CD4-positive, alpha-beta T cell treated with Interleukin-21 for 1 hour (primary cell): Measurements from ENCODE around the gene GNAI1.

ENCODE experiments used
- DNase-seq: peaks from one replicate; pipeline ENCODE4 v3.0.0-alpha.2; 2020

The GNAI1 gene

DNA sequence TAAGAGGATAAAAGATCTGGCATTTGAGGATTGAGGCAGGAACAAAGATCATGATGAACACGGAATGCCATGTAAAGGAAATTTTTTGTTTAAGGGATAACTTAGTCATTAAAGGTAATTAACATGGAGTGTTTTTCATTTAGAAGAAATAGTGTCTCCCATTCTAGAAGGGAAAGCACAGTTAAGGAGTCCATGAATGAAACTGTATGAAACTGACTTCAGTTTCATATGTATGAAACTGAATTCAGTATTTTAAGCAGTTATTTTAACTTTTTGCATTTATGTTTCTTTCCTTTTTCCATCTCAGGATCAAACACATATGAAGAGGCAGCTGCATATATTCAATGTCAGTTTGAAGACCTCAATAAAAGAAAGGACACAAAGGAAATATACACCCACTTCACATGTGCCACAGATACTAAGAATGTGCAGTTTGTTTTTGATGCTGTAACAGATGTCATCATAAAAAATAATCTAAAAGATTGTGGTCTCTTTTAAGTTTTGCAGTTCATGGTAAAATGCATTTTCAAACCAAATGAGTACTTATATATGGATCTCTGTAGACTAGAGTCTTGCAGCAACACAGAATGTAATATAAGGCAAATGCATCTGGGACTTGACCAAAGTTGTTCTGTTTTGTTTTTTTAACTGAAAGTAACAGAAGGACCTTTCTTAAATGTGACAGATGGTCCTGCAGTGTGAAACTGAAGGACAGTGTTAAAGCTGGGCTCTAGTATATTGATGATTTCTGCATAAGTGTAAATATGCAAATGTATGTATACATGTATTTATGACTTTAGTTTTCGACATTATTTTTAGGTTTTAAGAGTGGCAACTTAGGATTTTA, 82.6 kb downstream of the GNAI1 start:
- DNase-seq = no peak

DNA sequence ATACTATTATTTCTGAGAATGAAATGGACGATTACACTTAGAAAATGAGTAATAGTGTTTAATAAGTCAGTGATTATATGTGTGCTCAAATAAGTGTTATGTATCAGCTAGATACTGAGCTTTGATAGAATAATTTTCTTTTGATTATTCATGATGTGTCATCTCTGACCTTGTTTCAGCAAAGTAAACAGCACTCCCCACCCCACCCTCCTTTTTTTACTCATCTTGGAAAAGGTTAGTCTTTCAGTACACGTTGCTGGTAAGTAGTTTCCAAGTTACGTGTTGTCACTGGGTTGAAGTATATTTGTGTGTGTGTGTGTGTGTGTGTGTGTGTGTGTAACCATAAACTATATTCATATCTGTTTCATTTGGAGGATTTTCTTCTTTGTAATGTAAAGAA, 84.1 kb downstream of the GNAI1 start:
- DNase-seq = no peak

DNA sequence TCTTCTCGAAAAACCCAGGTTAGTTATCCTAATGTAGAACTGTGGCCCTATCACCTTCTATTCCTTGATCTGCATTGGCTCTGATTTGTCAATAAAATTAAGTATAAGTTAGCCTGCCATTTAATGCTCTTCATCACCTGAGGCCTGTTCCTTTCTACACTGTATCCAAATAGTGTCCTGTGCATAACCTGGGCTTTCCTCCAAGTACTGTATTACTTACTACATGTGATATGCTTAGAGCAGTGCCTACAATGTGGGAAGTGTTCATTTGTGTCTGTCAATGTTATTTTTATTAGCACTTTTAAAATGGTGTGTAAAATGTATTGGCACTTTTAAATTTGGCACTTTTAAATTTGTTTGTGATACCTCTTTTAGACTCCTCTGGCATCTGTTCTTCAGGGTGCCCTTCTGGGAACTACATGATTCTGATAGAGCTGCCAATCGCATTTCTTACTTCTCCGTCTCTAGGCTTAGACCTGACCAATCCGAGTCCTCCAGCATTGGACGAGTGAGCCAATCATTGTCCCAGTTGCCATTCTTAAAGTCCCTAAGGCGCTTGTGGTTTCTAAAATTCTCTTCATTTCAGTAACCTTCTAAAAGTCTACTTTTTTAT, 85.5 kb downstream of the GNAI1 start:
- no peak for DNase-seq

DNA sequence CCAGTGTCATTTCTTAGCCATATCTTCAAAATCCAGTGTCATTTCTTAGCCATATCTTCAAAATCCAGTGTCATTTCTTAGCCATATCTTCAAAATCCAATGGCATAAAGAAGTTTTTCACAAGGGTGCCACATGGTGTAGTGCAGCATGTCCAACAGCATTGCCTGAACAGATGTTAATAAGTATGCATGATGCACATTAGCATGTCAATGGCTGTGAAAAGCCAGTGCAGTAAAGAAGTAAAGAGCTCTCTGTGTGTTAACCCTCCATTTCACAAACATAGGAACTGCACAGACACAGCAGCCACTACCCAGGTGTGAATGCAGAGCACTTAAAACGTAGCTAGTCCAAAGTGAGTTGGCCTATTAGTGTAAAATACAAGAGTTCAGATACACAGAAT, 89.8 kb downstream of the GNAI1 start:
- DNase-seq = no peak

DNA sequence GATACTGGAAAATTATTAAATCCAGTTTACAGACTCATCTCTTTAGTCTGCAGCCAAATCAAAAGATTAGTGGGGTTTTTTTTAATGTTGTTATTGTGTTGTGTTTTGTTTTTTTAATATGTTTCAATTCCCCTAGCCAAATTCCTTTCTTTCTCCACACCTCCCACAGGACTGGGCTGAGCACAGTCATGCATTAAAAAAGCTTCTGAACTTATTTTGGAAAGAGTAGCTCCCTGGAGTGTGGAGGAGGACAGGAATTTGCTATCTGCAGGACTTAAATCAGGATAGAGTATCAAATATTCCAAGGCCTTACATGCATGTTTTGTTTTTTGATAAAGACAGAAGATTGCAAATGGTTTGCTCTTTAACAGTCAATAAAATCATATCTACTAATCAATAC, 90.7 kb downstream of the GNAI1 start:
- DNase-seq = no peak

DNA sequence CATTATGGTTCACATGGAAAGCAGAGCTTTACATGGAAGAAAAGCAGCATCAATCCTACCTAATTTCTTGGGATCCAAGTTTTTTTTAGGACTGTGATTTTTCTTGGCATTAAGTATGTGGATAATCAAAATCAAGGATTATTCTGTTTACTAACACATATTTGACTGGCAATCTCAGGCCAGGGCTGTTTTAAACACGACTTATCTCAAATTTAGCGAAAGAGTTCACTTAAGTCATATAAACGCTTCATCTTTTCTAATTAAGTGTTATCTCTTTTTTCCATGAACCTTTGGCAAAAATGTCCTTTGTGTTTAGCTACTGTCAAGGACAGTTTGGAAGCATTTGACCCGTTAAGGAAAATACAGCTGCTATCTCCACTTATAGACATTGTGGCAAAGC, 92.0 kb downstream of the GNAI1 start:
- DNase-seq = no peak

DNA sequence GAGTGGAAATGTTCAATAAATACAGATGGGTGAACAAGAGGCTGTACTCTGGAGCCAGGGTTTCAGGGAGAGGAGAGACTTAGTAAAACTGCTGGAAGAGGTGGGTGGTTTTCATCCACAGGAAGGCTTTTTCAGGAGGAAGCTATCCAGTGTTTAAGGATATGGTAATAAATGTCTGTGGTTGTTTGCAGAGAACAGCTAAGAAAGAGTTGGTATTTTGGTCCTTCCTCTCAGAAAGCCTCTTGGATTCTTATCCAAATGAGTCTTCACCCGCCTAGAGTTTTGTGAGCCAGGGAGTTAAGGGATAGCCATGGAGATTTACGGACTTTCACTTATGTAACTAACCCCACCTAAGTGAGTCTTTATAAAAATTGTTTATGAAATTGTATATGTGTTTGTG, 95.7 kb downstream of the GNAI1 start:
- DNase-seq = no peak

DNA sequence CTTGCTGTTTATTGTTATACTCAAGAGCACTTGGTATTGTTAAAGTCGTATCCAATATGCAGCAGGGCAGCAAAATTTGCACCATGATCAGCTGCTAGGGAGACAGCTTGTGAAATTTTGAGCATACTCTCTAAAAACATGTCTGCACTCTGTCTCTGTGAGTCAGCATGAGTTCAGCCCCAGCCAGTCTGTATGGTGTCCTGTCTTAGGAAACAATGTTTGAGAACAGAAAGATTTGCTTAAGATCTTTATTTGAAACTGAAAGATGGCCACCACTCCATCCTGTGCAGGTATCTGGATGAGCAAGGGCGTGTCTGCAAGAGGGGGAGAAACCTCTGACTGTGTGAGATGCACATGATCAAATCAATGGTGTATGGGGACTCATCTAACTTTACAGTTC, 97.1 kb downstream of the GNAI1 start:
- no peak for DNase-seq

DNA sequence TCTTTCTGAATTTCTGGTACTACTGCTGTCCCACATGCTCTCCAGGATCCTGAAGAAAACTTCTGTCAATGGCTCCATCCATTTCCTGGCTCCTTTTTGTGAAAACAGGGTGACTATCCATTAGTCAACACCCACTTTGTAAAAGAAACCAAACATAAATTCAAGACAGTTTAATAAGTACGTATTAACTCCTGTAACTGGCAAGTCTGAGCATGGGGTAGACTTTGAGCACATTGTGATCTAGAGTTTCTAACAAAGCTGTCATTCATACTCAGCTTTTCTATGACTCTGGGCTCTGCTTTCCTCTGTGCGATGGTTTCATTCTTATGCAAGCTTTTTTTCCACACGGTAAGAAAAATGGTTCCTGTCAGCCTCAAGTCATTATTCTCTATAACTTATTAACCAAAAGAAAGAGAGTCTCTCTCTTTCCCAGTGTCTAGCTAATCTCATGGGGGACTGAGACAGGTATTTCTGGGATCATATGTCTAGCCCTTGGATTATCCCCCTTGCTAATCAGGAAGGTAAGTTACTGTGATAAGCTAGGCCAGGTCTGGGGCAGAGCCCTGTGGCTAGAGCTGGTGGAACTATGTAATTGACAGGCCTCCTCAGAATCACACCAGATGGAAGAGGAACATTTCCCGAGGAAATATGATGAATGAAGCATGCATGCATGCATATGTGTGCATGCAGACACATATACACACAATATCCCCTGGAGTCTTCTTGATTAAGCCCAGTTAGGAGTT, 98.5 kb downstream of the GNAI1 start:
- no peak for DNase-seq

DNA sequence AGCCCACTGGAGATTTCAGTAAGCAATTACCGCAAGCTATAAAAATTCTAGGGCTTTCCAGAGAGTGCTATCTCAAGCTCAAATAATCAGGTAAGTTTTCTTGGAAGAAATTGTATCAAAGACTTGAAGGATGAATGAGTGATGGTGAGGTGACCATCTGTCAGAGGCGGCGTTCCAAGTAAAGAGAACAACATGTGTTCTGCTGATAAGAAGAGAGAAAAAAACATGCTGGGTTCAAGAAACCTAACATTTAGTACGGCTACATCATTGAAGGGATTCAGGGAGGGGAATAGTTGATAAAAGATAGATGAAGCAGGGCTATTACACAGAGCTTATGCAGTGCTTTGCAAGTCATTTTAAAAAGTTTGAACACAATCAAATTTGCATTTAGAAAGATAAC, 100.7 kb downstream of the GNAI1 start:
- DNase-seq = no peak

DNA sequence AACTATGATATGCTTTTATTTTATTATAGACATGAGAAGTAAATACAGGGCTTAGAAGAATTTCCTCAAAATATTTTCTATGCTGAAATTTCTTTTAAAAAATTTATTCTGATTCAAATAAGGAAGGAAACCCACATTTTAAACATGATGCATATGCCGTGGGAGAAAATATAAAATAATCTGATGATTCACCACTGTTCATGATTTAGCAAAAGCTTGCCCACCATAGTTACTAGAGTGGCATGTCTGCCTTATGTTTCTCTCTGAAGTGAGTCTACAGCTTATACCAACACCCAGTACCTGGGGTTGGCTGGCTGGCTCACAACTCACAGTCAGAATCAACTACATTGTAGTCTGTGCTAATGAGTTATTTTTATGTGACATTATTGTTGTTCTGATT, 102.0 kb downstream of the GNAI1 start:
- no peak for DNase-seq

DNA sequence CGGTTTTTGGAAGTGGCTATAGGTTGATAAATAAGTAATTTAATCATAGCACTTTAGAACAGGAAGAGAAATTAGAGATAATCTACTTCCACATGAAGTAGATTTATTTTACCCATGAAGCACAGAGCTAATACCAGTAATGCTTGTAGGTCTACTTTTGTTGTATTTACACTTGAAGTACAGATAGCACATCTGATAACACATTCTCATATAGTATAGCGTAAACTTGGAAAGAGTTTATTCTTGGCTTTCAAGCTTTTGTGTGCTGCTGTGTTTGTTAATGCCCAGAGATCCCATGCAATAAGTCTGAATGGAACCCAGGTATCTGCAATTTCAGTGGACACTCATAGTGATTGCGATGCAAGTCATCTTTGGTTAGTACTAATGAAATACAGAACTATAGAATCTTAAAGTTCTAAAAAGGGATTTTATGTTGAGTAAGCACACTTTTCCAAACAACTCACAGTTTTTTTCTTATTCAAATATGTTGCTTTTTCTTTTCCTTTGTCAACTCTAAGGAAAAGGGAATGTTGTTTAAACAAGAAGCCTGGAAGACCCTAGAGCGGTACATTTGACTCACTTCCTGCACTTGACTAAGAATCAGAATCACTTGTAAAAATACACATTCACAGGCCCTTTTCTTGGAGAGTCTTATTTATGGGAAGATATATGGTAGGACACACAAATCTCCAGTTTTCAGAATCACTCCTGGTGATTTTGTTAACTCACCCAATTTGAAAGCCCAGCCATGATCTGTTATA, 105.8 kb downstream of the GNAI1 start:
- no peak for DNase-seq

DNA sequence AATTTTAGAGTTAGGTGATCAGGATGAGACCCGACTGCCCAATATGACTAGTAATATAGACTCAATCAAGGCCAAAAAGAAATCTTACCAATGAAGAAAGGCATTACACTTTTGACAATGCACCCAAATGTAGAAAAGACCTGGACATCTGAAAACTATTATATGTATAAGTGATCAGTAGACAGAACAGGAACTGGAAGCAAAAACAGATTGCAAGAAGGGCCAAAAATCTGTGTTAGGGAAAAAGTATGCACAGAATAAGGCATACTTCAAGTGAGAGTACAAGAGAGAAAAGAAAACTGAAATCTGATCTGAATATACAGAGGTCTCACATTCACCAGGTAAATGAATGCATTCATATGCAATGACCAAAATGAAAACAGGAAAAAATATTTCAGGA, 107.0 kb downstream of the GNAI1 start:
- no peak for DNase-seq

DNA sequence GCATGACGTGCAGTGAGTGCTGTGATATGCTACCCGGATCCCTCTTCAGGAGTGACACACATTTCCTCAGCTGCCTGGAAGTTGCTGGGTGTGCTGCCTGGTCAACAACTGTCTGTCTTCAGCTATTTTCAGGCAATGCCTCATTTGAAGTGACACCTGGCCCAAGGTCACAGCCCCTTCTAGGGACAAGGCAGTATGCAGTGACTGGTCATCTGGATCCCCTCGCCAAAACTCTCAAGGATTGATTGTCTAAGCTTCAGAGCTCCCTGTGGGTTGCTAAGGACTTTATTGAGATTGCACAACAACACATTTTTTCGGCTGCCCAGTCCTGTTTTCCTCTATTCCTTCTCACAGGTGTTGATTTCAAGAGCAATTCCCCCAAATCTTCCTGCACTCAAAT, 108.8 kb downstream of the GNAI1 start:
- DNase-seq = no peak

DNA sequence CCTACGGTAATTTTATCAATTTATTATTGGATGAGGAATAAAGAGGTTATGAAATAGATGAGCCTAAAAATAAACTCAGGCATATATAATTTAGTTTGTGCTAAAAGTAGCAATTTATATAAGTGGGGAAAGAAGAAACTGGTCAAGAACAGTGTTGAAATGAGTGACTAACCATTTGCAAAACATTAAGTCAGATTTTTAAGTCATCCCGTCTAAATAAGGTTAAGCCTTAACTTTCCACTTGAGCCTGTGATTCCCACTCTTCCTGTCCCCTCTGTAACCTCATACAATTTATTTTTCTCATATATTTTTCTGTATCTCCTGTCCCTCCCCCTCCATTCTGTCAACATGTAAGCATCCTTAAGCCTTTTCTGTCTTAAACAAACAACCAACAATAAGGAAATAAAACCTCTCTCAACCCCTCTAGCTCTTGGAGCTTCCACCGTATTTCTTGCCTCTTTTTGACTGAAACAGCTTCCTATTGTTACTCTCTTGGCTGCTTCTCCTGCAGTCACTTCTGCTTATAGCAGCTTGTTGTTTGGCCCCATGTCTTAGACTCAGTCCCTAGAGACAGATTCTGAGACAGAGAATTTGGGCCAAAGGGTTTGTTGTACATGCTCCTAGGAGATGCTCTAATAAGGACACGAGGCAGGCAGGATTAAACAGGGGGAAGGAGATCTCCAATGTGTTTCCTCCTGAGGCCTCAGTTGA, 109.7 kb downstream of the GNAI1 start:
- no peak for DNase-seq

DNA sequence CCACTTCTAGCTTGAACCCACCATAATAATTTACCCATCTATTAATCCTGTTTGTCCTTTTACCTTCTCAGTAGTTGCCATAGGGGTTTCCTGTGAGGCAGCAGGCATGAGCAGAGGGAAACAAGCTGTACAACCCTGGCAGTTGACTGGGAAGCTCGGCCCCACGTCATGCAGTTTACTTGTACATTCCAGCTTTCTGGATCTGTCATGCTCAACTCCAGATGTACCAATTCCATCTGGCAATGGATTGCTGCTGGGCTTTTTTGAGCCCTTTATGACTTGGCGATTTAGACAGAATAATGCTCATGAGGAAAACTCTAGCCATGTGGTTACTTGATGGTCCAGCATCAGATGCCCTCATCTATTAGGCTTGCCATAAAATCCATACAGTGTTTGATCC, 112.5 kb downstream of the GNAI1 start:
- DNase-seq = no peak

DNA sequence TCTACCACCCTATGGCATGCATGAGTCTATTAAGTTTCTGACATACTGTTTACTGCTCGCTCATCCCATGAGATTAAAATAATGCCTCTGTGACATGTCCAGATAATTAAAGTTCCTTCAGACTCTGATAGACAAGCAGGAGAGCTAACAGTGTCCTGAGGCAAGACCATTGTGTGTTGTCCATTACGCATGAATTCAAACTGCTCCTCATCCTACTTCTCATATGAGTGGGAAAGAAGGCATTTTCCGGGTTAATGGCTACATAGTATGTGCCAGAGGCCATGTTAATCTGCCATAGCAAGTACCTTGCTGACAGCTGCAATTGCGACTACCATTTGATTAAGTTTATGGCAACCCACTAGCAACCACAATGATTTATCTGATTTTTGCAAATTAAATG, 113.3 kb downstream of the GNAI1 start:
- no peak for DNase-seq

DNA sequence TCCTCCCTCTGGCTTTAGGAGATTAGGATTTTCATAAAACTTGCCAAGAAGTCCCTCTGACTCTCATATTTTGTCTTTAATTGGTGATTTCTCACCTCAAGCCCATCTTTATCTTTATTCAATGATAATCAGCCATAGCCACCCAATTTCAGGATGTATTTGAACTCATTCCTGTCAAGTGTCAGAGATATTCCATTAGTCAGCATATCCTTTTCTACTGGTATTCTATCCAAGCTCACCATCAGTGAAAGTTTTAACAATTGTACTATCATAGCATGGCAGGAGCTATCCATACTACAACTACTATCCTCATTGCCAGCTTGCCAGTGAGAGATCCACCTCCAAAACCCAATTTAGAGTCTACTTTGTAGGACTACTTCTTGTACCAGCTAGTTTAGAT, 114.6 kb downstream of the GNAI1 start:
- no peak for DNase-seq

DNA sequence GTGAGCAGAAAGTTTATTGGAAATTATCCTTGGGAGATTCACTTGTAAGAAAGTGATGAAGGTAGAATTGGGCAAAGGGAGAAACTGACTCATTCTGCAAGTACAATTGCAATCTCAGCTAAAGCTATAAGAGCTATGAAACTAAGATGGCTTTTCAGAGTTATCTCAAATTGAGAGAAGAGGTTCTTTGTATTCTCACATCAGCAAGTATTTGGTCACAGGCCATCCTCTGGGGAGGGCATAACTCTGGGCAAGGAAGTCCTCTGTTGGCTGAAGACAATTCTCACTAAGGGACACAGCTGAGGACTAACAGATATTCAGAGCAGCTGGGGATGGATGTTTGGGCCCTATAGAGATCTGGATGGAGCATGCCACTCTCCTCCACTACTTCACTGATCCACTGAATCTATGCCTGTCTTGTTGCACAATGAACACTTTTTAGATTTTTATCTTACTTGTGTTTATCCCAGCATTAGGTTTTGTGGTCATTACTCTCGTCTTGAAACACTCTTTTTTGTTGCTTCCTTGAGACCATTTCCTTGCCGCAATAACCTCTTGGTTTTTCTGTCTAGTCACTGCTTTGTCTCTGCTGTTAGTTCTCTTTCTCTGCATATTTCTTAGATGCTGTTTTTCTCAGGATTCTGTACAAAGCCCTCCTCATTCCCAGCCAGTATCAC, 115.1 kb downstream of the GNAI1 start:
- DNase-seq = no peak

DNA sequence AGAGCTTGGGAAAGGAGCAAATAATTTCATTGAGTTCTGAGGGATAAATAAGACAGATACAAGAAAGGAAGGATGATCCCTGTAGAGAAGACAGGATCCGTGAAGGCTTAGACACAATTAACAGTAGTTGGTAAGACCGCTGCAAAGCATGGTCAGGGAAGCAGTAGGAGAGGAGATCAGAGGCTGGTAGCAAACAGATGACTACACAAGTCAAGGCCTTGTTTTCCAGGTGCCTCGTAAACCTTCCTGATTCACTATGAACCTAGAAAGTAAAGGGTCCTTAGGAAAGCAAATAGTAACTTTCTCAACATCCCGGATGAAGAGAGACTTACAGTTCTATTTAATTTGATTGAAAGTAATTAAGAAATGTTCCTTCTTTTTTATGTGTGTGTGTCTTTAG, 118.6 kb downstream of the GNAI1 start:
- no peak for DNase-seq

DNA sequence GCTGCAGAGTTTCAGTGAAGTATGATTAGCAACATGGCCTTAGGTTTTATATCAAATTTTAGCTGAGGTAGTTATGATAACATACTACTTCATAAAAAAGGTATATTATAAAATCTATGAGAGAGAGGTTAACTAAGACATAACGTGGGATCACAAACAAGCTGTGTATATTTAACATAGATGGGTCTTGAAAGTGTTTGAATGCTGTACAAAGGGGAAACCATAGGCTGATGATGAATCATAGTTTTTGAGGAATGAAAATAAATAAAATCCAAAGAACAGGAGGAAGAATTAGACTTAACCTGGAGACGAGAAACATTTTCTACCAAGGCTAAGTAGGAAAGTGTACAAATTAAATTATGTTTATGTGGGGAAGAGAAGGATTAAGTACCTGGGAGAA, 119.0 kb downstream of the GNAI1 start:
- DNase-seq = no peak

DNA sequence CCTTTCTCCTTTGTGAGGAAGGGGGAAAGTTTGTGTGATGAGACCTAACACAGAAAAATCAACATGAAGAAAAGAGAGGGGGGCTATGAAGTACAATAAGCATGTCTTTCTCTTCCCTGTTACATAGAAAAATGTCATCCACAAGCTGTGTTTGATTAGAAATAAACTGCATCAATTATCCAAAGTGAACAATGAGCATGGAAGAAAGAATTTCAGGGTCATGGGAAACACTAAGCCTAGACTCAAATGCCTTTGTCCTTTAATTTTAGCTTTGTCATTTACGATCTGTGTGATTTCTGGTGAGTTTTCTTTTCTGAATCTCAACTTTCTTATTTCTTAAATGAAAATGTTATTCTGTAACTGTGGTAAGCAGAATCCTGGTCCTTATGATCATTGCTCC, 121.0 kb downstream of the GNAI1 start:
- DNase-seq = no peak
